ENCODE measurements around the gene GAS6. TPM values are rescaled to one million over a fixed set of nuclear protein-coding genes. Genes with fewer than 3 reads are reported as not detected.

Gene GAS6
- total and polyA plus RNA-seq, 9 of the 15 experiments (the other 6 are each of a cell fraction or from before 2014, with no cell fraction given) = 0.14 to 9.7 (median 4.7) TPM; not detected in 1

- no peak for FAIRE-seq
- 8% methylated on average over 11 of the region's 21 CpGs for WGBS (ENCODE audit: insufficient coverage, low coverage, missing lambda C conversion rate)
- peaks cover 24 to 71% of the 10 kb centered on the region in 2 experiments; a peak in 4 of 5 replicates for H3K27me3 ChIP-seq (ENCODE audit: control insufficient read depth in 2 of 2, insufficient read depth in 2 of 2, low read length in 2 of 2)
- ChIA-PET POLR2A (interaction anchor here (0.8 kb wide), 1 partner anchor 9 kb away, joined by 3 read pairs; no protein-coding TSS in a partner anchor), CTCF (ENCODE audit: low intra/inter-chr PET ratio) (no interaction called here)
- peaks cover 0 to 3% of the 10 kb centered on the region in 2 experiments; a peak in 2 of 5 replicates for H3K4me1 ChIP-seq (replicated peaks in 1 of 2; ENCODE audit: control insufficient read depth in 2 of 2, insufficient read depth in 2 of 2, low read length in 2 of 2)
- ATAC-seq = no peak
- no peaks in the 10 kb centered on the region for H3K9me3 ChIP-seq (replicated peaks; ENCODE audit: control insufficient read depth, insufficient read depth, low read depth, low read length)
- no TSS peak for BruUV-seq (replicated peaks)
- no peak overlapping the region for H3K4me3 ChIP-seq
- H3K9ac ChIP-seq (ENCODE audit: insufficient read depth in 1 of 2, low read depth in 2 of 2, low read length in 2 of 2) = no peak overlapping the region
- no peak for TF ChIP-seq E4F1 (CRISPR knock-in tag; IDR thresholded peaks at IDR 0.05; ENCODE audit: borderline replicate concordance)
- no peak for TF ChIP-seq JUNB (CRISPR knock-in tag; conservative IDR thresholded peaks at IDR 0.05)
- no peak for TF ChIP-seq LARP7 (IDR thresholded peaks at IDR 0.05)
- TF ChIP-seq GATAD2A (IDR thresholded peaks at IDR 0.05) = no peak
- no peak for TF ChIP-seq ZNF280A (IDR thresholded peaks at IDR 0.05; ENCODE audit: low read depth, partially characterized antibody)
- TF ChIP-seq CBFB (CRISPR knock-in tag; IDR thresholded peaks at IDR 0.05) = no peak
- TF ChIP-seq ZNF121 (CRISPR knock-in tag; conservative IDR thresholded peaks at IDR 0.05) = no peak
- TF ChIP-seq ATF7 (IDR thresholded peaks at IDR 0.05) = no peak
- no peak for TF ChIP-seq HEY1 (CRISPR knock-in tag; IDR thresholded peaks at IDR 0.05; ENCODE audit: borderline replicate concordance)
- TF ChIP-seq POU5F1 (IDR thresholded peaks at IDR 0.05; ENCODE audit: borderline replicate concordance, low read depth, low read length, partially characterized antibody) = no peak
- no peak for TF ChIP-seq SUPT5H (IDR thresholded peaks at IDR 0.05)
- TF ChIP-seq ZNF224 (CRISPR knock-in tag; IDR thresholded peaks at IDR 0.05) = no peak
- TF ChIP-seq ZNF780A (CRISPR knock-in tag; IDR thresholded peaks at IDR 0.05) = no peak
- TF ChIP-seq TEAD4 (IDR thresholded peaks at IDR 0.05; ENCODE audit: low read length) = no peak
- no peak for TF ChIP-seq TEAD4 (CRISPR knock-in tag; IDR thresholded peaks at IDR 0.05; ENCODE audit: borderline replicate concordance)
- TF ChIP-seq HINFP (tag; conservative IDR thresholded peaks at IDR 0.05; ENCODE audit: low read depth) = no peak
- DNase-seq (ENCODE audit: extremely low read depth in 1 of 4, low spot score in 3 of 4) = no peak
- no peak overlapping the region for H3K4me2 ChIP-seq (ENCODE audit: insufficient read depth, low read length)
- no peaks in the 10 kb centered on the region for H3K9me1 ChIP-seq (ENCODE audit: control insufficient read depth, insufficient read depth, low read length)
- no peak overlapping the region for H3K27ac ChIP-seq (ENCODE audit: extremely low read depth, low read depth, low read length)
- intact Hi-C loops (cut with micrococcal nuclease) = no loop called here
- H3K36me3 ChIP-seq (ENCODE audit: control insufficient read depth, insufficient read depth, low read length) = no peaks in the 10 kb centered on the region
- H2AFZ ChIP-seq (ENCODE audit: low read depth, low read length) = no peak overlapping the region
- H4K20me1 ChIP-seq (replicated peaks; ENCODE audit: control insufficient read depth, insufficient read depth, low read length) = no peaks in the 10 kb centered on the region
- in situ Hi-C loops (cut with MboI) = no loop called here
- H3K79me2 ChIP-seq (ENCODE audit: control insufficient read depth, insufficient read depth, low read length) = no peaks in the 10 kb centered on the region
Measured at GRCh38 chr13:113877149-113877990, 13.5 kb upstream of the GAS6 start.

Measured in K562 (cell line).